Endothelial cell (in vitro differentiated cells): ENCODE data around the gene TMCC1. TPM values are rescaled to one million over a fixed set of nuclear protein-coding genes. Genes with fewer than 3 reads are reported as not detected.

Source experiments
- DNase-seq: peaks from one replicate; pipeline ENCODE4 v3.0.0; 2021; ENCODE audit warnings: low spot score
- H3K27ac Mint-ChIP-seq: one replicate; pipeline ENCODE4 v1.8.0; 2021; ENCODE audit warnings: mixed read lengths, inconsistent platforms; ENCODE audit not compliant: unreplicated experiment
- H3K27me3 Mint-ChIP-seq: one replicate; pipeline ENCODE4 v1.8.0; 2021; ENCODE audit warnings: mild to moderate bottlenecking, moderate library complexity, mixed read lengths, inconsistent platforms; ENCODE audit not compliant: unreplicated experiment
- H3K36me3 Mint-ChIP-seq: one replicate; pipeline ENCODE4 v1.8.0; 2021; ENCODE audit warnings: mild to moderate bottlenecking, low read depth, mixed read lengths, inconsistent platforms; ENCODE audit not compliant: unreplicated experiment
- H3K4me1 Mint-ChIP-seq: one replicate; pipeline ENCODE4 v1.8.0; 2021; ENCODE audit warnings: mild to moderate bottlenecking, mixed read lengths, inconsistent platforms; ENCODE audit not compliant: unreplicated experiment
- H3K4me3 Mint-ChIP-seq: one replicate; pipeline ENCODE4 v1.8.0; 2021; ENCODE audit warnings: mild to moderate bottlenecking, mixed read lengths, inconsistent platforms; ENCODE audit not compliant: unreplicated experiment
- H3K9me3 Mint-ChIP-seq: one replicate; pipeline ENCODE4 v1.8.0; 2021; ENCODE audit warnings: mixed read lengths, inconsistent platforms; ENCODE audit not compliant: unreplicated experiment
- CTCF ChIP-seq: fragments of 200-600 bp; sonication (generic); IDR thresholded peaks from one replicate; pipeline ENCODE4 v1.5.0; 2021; ENCODE audit warnings: antibody characterized with exemption; ENCODE audit not compliant: unreplicated experiment
- total RNA-seq: library from RNA; stranded (reverse); fragmentation: NEBNext Ultra II Directional; extraction: Animal tissue kit (Norgen Biotek cat#: 25700); gene quantifications from one replicate; pipeline ENCODE4 v1.2.1, GENCODE V29; 2021; ENCODE audit not compliant: unreplicated experiment

The TMCC1 gene
- total RNA-seq, 1 donor from 2014 or later: 50.9 TPM

- no peaks in the 10 kb centered on the region for H3K36me3 Mint-ChIP-seq
- H3K9me3 Mint-ChIP-seq: no peaks in the 10 kb centered on the region
- DNase-seq: no peak
- no peak for TF ChIP-seq CTCF
- no peak overlapping the region for H3K27ac Mint-ChIP-seq
- H3K4me1 Mint-ChIP-seq: no peaks in the 10 kb centered on the region
- H3K4me3 Mint-ChIP-seq: no peak overlapping the region
- no peaks in the 10 kb centered on the region for H3K27me3 Mint-ChIP-seq
Measured at GRCh38 chr3:129739634-129740033, 153.9 kb downstream of the TMCC1 start.

GRCh38 chr3:129738172-129738571, 155.3 kb downstream of the TMCC1 start:
- no peaks in the 10 kb centered on the region for H3K9me3 Mint-ChIP-seq
- TF ChIP-seq CTCF: no peak
- no peak overlapping the region for H3K4me3 Mint-ChIP-seq
- H3K27me3 Mint-ChIP-seq: no peaks in the 10 kb centered on the region
- DNase-seq: no peak
- H3K36me3 Mint-ChIP-seq: no peaks in the 10 kb centered on the region
- no peak overlapping the region for H3K27ac Mint-ChIP-seq
- no peaks in the 10 kb centered on the region for H3K4me1 Mint-ChIP-seq

- Mint-ChIP-seq H3K4me1 (no peaks in the 10 kb centered on the region), H3K27me3 (no peaks in the 10 kb centered on the region), H3K9me3 (no peaks in the 10 kb centered on the region), H3K4me3 (no peak overlapping the region), H3K27ac (no peak overlapping the region), H3K36me3 (no peaks in the 10 kb centered on the region)
- DNase-seq: no peak
- TF ChIP-seq CTCF: no peak
Measured at GRCh38 chr3:129736070-129736469, 157.4 kb downstream of the TMCC1 start.

GRCh38 chr3:129735638-129736037, 157.9 kb downstream of the TMCC1 start:
- no peak for TF ChIP-seq CTCF
- Mint-ChIP-seq H3K27ac (no peak overlapping the region), H3K4me1 (no peaks in the 10 kb centered on the region), H3K9me3 (no peaks in the 10 kb centered on the region), H3K27me3 (no peaks in the 10 kb centered on the region), H3K4me3 (no peak overlapping the region), H3K36me3 (no peaks in the 10 kb centered on the region)
- no peak for DNase-seq

- no peak overlapping the region for H3K4me3 Mint-ChIP-seq
- H3K27ac Mint-ChIP-seq: no peak overlapping the region
- H3K4me1 Mint-ChIP-seq: no peaks in the 10 kb centered on the region
- H3K27me3 Mint-ChIP-seq: no peaks in the 10 kb centered on the region
- TF ChIP-seq CTCF: no peak
- no peaks in the 10 kb centered on the region for H3K36me3 Mint-ChIP-seq
- no peak for DNase-seq
- no peaks in the 10 kb centered on the region for H3K9me3 Mint-ChIP-seq
Measured at GRCh38 chr3:129734449-129734848, 159.1 kb downstream of the TMCC1 start.
